Thoracic aorta (tissue), 2 donors: Measurements from ENCODE around the gene SIPA1L3. TPM values are rescaled to one million over a fixed set of nuclear protein-coding genes. Genes with fewer than 3 reads are reported as not detected.

Experiments
- ATAC-seq: fragments of 150-250 bp; one replicate; pipeline ENCODE4 v1.8.0; 2017; ENCODE audit warnings: low read depth; ENCODE audit not compliant: insufficient number of reproducible peaks, low FRiP score
- DNase-seq: peaks from one replicate; pipeline ENCODE4 v3.0.0-alpha.2; 2020; ENCODE audit warnings: low spot score
- H3K27ac ChIP-seq, 2 donors: fragments of 200-600 bp; sonication (generic); 1 replicate in 1 of 2; 2 replicates in 1 of 2; pipeline ENCODE4 v1.5.1; 2016; ENCODE audit warnings: mild to moderate bottlenecking in 2 of 2, moderate library complexity in 2 of 2
- H3K27me3 ChIP-seq: fragments of 200-600 bp; sonication (generic); replicated peaks from 2 replicates; pipeline ENCODE4 v1.6.0; 2016; ENCODE audit warnings: mild to moderate bottlenecking; ENCODE audit not compliant: insufficient read depth
- H3K36me3 ChIP-seq: fragments of 200-600 bp; sonication (generic); one replicate; pipeline ENCODE4 v1.5.1; 2016
- H3K4me1 ChIP-seq, 2 donors: fragments of 200-600 bp; sonication (generic); 1 replicate in 1 of 2; 2 replicates in 1 of 2; pipeline versions ENCODE4 v1.5.1 to v1.6.0; 2016; ENCODE audit warnings: low read depth in 2 of 2, mild to moderate bottlenecking in 1 of 2; ENCODE audit not compliant: control insufficient read depth in 1 of 2
- H3K4me3 ChIP-seq: fragments of 200-600 bp; sonication (generic); 2 replicates; pipeline ENCODE4 v1.5.1; 2016; ENCODE audit warnings: mild to moderate bottlenecking
- H3K9me3 ChIP-seq: fragments of 200-600 bp; sonication (generic); 2 replicates; pipeline ENCODE4 v1.5.1; 2016
- CTCF ChIP-seq: fragments of 200-600 bp; sonication (generic); IDR thresholded peaks from one replicate; pipeline ENCODE4 v1.5.1; 2019; ENCODE audit warnings: antibody characterized with exemption
- total RNA-seq, 2 donors: library from RNA; depleted of rRNA; stranded (reverse); fragments of >200 nt; gene quantifications; one replicate each; pipeline versions ENCODE4 v1.1.0 to v1.2.3, GENCODE V29; 2016

Gene SIPA1L3
- total RNA-seq, 2 donors from 2014 or later: 14.5 to 39.4 TPM

- no peak for TF ChIP-seq CTCF
- H3K27me3 ChIP-seq: no peaks in the 10 kb centered on the region
- H3K4me1 ChIP-seq: no peaks in the 10 kb centered on the region
- DNase-seq: no peak
- no peaks in the 10 kb centered on the region for H3K36me3 ChIP-seq
- ATAC-seq: no peak
- H3K4me3 ChIP-seq: no peak overlapping the region
- no peaks in the 10 kb centered on the region for H3K9me3 ChIP-seq
- no peak overlapping the region for H3K27ac ChIP-seq
Measured at GRCh38 chr19:38081547-38082255, 174.7 kb downstream of the SIPA1L3 start.

DNA sequence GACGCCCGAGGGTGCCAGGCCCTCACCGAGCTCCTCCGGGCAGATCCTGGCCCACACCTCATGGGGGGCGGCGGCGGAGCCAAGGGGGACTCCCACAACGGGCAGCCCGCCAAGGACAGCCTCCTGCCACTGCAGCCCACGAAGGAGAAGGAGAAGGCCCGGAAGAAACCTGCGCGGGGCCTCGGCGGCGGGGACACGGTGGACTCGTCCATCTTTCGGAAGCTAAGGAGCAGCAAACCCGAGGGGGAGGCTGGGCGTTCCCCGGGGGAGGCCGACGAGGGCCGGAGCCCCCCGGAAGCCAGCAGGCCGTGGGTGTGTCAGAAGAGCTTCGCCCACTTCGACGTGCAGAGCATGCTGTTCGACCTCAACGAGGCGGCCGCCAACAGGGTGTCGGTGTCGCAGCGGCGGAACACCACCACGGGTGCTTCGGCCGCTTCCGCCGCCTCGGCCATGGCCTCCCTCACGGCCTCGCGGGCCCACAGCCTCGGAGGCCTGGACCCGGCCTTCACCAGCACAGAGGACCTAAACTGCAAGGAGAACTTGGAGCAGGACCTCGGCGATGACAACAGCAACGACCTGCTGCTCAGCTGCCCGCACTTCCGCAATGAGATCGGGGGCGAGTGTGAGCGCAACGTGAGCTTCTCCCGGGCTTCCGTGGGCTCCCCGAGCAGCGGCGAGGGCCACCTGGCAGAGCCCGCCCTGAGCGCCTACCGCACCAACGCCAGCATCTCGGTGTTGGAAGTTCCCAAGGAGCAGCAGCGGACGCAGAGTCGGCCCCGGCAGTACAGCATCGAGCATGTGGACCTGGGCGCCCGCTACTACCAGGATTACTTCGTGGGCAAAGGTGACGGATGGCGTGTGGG lies 175.5 kb downstream of the SIPA1L3 start:
- TF ChIP-seq CTCF: no peak
- DNase-seq (no peak), ATAC-seq (no peak)
- no peak overlapping the region for H3K27ac ChIP-seq
- no peak overlapping the region for H3K4me3 ChIP-seq
- H3K36me3 ChIP-seq: no peaks in the 10 kb centered on the region
- no peaks in the 10 kb centered on the region for H3K9me3 ChIP-seq
- no peaks in the 10 kb centered on the region for H3K4me1 ChIP-seq
- no peaks in the 10 kb centered on the region for H3K27me3 ChIP-seq

DNA sequence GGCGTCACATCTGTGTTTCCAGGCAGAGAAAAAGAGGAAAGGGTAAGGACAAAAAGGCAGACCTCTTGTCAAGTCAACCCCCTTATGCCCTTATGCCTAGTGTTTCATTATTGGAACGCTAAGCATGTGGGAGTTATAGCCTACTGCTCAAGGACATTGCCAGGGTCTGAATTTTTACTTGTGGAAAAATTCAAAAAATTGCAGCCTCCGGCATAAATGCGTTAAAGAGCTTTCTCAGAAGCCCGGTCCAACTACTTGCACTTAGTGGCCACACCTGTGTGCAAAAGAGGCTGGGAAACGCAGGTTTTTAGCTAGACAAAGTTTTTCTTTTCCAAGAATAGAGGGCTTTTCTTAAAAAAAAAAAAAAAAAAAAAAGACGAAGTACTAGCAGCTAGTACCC lies 177.2 kb downstream of the SIPA1L3 start:
- no peaks in the 10 kb centered on the region for H3K9me3 ChIP-seq
- H3K27me3 ChIP-seq: no peaks in the 10 kb centered on the region
- ATAC-seq: no peak
- no peak for TF ChIP-seq CTCF
- no peak overlapping the region for H3K27ac ChIP-seq
- H3K4me1 ChIP-seq: no peaks in the 10 kb centered on the region
- H3K4me3 ChIP-seq: no peak overlapping the region
- no peak for DNase-seq
- H3K36me3 ChIP-seq: no peaks in the 10 kb centered on the region

- H3K9me3 ChIP-seq: no peaks in the 10 kb centered on the region
- no peak for ATAC-seq
- no peak overlapping the region for H3K4me3 ChIP-seq
Measured at GRCh38 chr19:38089440-38089839, 182.4 kb downstream of the SIPA1L3 start.

More at GRCh38 chr19:38089440-38089839, 182.4 kb downstream of the SIPA1L3 start:
- H3K27me3 ChIP-seq: no peaks in the 10 kb centered on the region
- H3K4me1 ChIP-seq: no peaks in the 10 kb centered on the region
- no peak overlapping the region for H3K27ac ChIP-seq
- DNase-seq: no peak
- no peak for TF ChIP-seq CTCF
- no peaks in the 10 kb centered on the region for H3K36me3 ChIP-seq
